ENCODE results near the gene PTPRA.

GRCh38 chr20:2948968-2949367 lies 75.7 kb downstream of the PTPRA start:
- TF ChIP-seq MXD4 (CRISPR knock-in tag; IDR thresholded peaks at IDR 0.05; ENCODE audit: borderline replicate concordance) (no peak), FOXK1 (CRISPR knock-in tag; IDR thresholded peaks at IDR 0.05) (no peak), MAX (CRISPR knock-in tag; IDR thresholded peaks at IDR 0.05) (no peak), FOXP1 (CRISPR knock-in tag; IDR thresholded peaks at IDR 0.05; ENCODE audit: borderline replicate concordance) (no peak), CTCF (IDR thresholded peaks at IDR 0.05) (no peak), IRF2 (CRISPR knock-in tag; IDR thresholded peaks at IDR 0.05; ENCODE audit: borderline replicate concordance, low read depth) (no peak), USF2 (CRISPR knock-in tag; IDR thresholded peaks at IDR 0.05) (no peak), ATF2 (CRISPR knock-in tag; IDR thresholded peaks at IDR 0.05; ENCODE audit: borderline replicate concordance, low read depth) (no peak), SMAD3 (CRISPR knock-in tag; IDR thresholded peaks at IDR 0.05; ENCODE audit: borderline replicate concordance) (no peak), ZNF512 (CRISPR knock-in tag; IDR thresholded peaks at IDR 0.05; ENCODE audit: borderline replicate concordance) (no peak)

All from WTC11 (cell line).